H9 (cell line): ENCODE measurements around the gene MRC2. TPM values are rescaled to one million over a fixed set of nuclear protein-coding genes. Genes with fewer than 3 reads are reported as not detected.
"Not testable (repeated sequence)": the region's sequence is repeated elsewhere in the genome, so short reads cannot be mapped to it uniquely, and the experiment has no call there.

Experiments used
- DNase-seq: peaks from one replicate; pipeline ENCODE4 v3.0.0-alpha.2; 2017
- H2AFZ ChIP-seq: one replicate; pipeline ENCODE4 v1.6.1; 2013; ENCODE audit warnings: mild to moderate bottlenecking, low read length, control low read depth, moderate library complexity
- H2AK5ac ChIP-seq: 2 replicates; pipeline ENCODE4 v1.6.1; 2013; ENCODE audit warnings: low read length, control low read depth, mixed read lengths; ENCODE audit not compliant: insufficient read length
- H2BK120ac ChIP-seq: one replicate; pipeline ENCODE4 v1.6.1; 2013; ENCODE audit warnings: low read depth, mild to moderate bottlenecking, low read length, control low read depth, inconsistent platforms; ENCODE audit not compliant: poor library complexity, severe bottlenecking
- H2BK12ac ChIP-seq: 2 replicates; pipeline ENCODE4 v1.6.1; 2013; ENCODE audit warnings: low read length, control low read depth, mixed read lengths, low read depth; ENCODE audit not compliant: insufficient read length
- H2BK15ac ChIP-seq: 2 replicates; pipeline ENCODE4 v1.6.1; 2013; ENCODE audit warnings: low read depth, low read length, control low read depth
- H2BK20ac ChIP-seq: one replicate; pipeline ENCODE4 v1.6.1; 2013; ENCODE audit warnings: low read depth, mild to moderate bottlenecking, low read length, control low read depth, inconsistent platforms; ENCODE audit not compliant: poor library complexity, severe bottlenecking
- H2BK5ac ChIP-seq: 2 replicates; pipeline ENCODE4 v1.6.1; 2013; ENCODE audit warnings: low read length, control low read depth, mixed read lengths; ENCODE audit not compliant: insufficient read length
- H3K14ac ChIP-seq: 2 replicates; pipeline ENCODE4 v1.6.1; 2013; ENCODE audit warnings: low read length, control low read depth; ENCODE audit not compliant: insufficient read depth
- H3K18ac ChIP-seq: 2 replicates; pipeline ENCODE4 v1.6.1; 2013; ENCODE audit warnings: low read depth, mild to moderate bottlenecking, mixed read lengths, low read length, control low read depth; ENCODE audit not compliant: insufficient read length
- H3K23ac ChIP-seq: 2 replicates; pipeline ENCODE4 v1.6.1; 2013; ENCODE audit warnings: low read length, control low read depth, mixed read lengths, low read depth; ENCODE audit not compliant: insufficient read length
- H3K23me2 ChIP-seq: 2 replicates; pipeline ENCODE4 v1.6.1; 2013; ENCODE audit warnings: low read depth, mild to moderate bottlenecking, mixed read lengths, low read length, control low read depth; ENCODE audit not compliant: insufficient read length, poor library complexity, severe bottlenecking
- H3K27ac ChIP-seq: 2 replicates; pipeline ENCODE4 v1.5.1; 2013; ENCODE audit warnings: low read length, control low read depth, mixed read lengths, low read depth; ENCODE audit not compliant: insufficient read length
- H3K27me3 ChIP-seq: 2 replicates; pipeline ENCODE4 v1.6.1; 2013; ENCODE audit warnings: low read length, control low read depth, inconsistent platforms; ENCODE audit not compliant: insufficient read depth
- H3K4ac ChIP-seq: 2 replicates; pipeline ENCODE4 v1.6.1; 2013; ENCODE audit warnings: low read depth, mild to moderate bottlenecking, control low read depth, inconsistent platforms, low read length, moderate library complexity
- H3K4me1 ChIP-seq: 2 replicates; pipeline ENCODE4 v1.6.1; 2013; ENCODE audit warnings: low read length, control low read depth, inconsistent platforms; ENCODE audit not compliant: insufficient read depth
- H3K4me2 ChIP-seq: 2 replicates; pipeline ENCODE4 v1.6.1; 2013; ENCODE audit warnings: low read length, control low read depth, mixed read lengths; ENCODE audit not compliant: insufficient read length, insufficient read depth
- H3K56ac ChIP-seq: 2 replicates; pipeline ENCODE4 v1.6.1; 2013; ENCODE audit warnings: low read depth, mild to moderate bottlenecking, mixed read lengths, low read length, control low read depth; ENCODE audit not compliant: insufficient read length
- H3K79me1 ChIP-seq: 2 replicates; pipeline ENCODE4 v1.6.1; 2013; ENCODE audit warnings: low read depth, mild to moderate bottlenecking, moderate library complexity, low read length, control low read depth, inconsistent platforms; ENCODE audit not compliant: insufficient read depth, poor library complexity, severe bottlenecking
- H3K79me2 ChIP-seq: 2 replicates; pipeline ENCODE4 v1.6.1; 2013; ENCODE audit warnings: low read length, control low read depth, inconsistent platforms; ENCODE audit not compliant: insufficient read depth
- H3K9ac ChIP-seq: 2 replicates; pipeline ENCODE4 v1.6.1; 2013; ENCODE audit warnings: low read length, control low read depth, mixed read lengths; ENCODE audit not compliant: insufficient read length; ENCODE audit errors: extremely low read depth
- H3K9me3 ChIP-seq: one replicate; pipeline ENCODE4 v1.6.1; 2013; ENCODE audit warnings: low read depth, low read length, inconsistent platforms; ENCODE audit not compliant: control insufficient read depth
- H3T11ph ChIP-seq: one replicate; pipeline ENCODE4 v1.6.1; 2013; ENCODE audit warnings: mild to moderate bottlenecking, low read length, control low read depth, inconsistent platforms
- H4K20me1 ChIP-seq: one replicate; pipeline ENCODE4 v1.6.1; 2013; ENCODE audit not compliant: control insufficient read depth, insufficient read length, insufficient read depth
- H4K5ac ChIP-seq: 2 replicates; pipeline ENCODE4 v1.6.1; 2013; ENCODE audit warnings: low read depth, mild to moderate bottlenecking, mixed read lengths, low read length, control low read depth; ENCODE audit not compliant: insufficient read length
- H4K8ac ChIP-seq: replicated peaks from 2 replicates; pipeline ENCODE4 v1.6.1; 2013; ENCODE audit warnings: low read length, control low read depth, mixed read lengths, low read depth; ENCODE audit not compliant: insufficient read length
- H4K91ac ChIP-seq: 2 replicates; pipeline ENCODE4 v1.6.1; 2013; ENCODE audit warnings: low read depth, mild to moderate bottlenecking, moderate library complexity, mixed read lengths, low read length, control low read depth; ENCODE audit not compliant: insufficient read length
- H3K27ac Mint-ChIP-seq, 3 experiments: 2 replicates in 2 of 3; 3 replicates in 1 of 3; pipeline ENCODE4 v1.8.0; 2020 to 2021; ENCODE audit warnings: mixed read lengths in 3 of 3, mild to moderate bottlenecking in 1 of 3, moderate library complexity in 1 of 3
- H3K27me3 Mint-ChIP-seq: 2 replicates; pipeline ENCODE4 v1.8.0; 2021; ENCODE audit warnings: low read depth, mild to moderate bottlenecking, moderate library complexity, mixed read lengths
- H3K36me3 Mint-ChIP-seq, 3 experiments: 2 replicates in 2 of 3; 3 replicates in 1 of 3; pipeline ENCODE4 v1.8.0; 2020 to 2021; ENCODE audit warnings: low read depth in 3 of 3, mixed read lengths in 3 of 3; ENCODE audit not compliant: insufficient read depth in 1 of 3
- H3K4me1 Mint-ChIP-seq, 2 experiments: 2 replicates each; pipeline ENCODE4 v1.8.0; 2020; ENCODE audit warnings: mixed read lengths in 2 of 2
- H3K4me3 Mint-ChIP-seq, 2 experiments: 2 replicates in 1 of 2; 3 replicates in 1 of 2; pipeline ENCODE4 v1.8.0; 2020 to 2021; ENCODE audit warnings: mild to moderate bottlenecking in 2 of 2, mixed read lengths in 2 of 2, moderate library complexity in 1 of 2
- H3K9me3 Mint-ChIP-seq, 2 experiments: 2 replicates in 1 of 2; 3 replicates in 1 of 2; pipeline ENCODE4 v1.8.0; 2020; ENCODE audit warnings: mild to moderate bottlenecking in 2 of 2, mixed read lengths in 2 of 2, moderate library complexity in 1 of 2
- WGBS: extraction: QIAGEN DNeasy Blood & Tissue Kit; methylation state at CpG from one replicate; pipeline ENCODE4 v1.1.7; 2013; ENCODE audit warnings: missing lambda C conversion rate, low lambda C conversion rate, mixed read lengths; ENCODE audit not compliant: insufficient read length; ENCODE audit errors: extremely low coverage; 5-methylcytosine and 5-hydroxymethylcytosine counted together
- total RNA-seq: library from RNA; stranded (reverse); gene quantifications from 2 replicates; pipeline ENCODE4 v1.2.1, GENCODE V29; 2021
- TF ChIP-seq, protein P1 (sequence below): fragments of 200-600 bp; sonication (generic); conservative IDR thresholded peaks from 3 replicates; pipeline ENCODE4 v1.8.0; 2021; ENCODE audit warnings: antibody characterized with exemption, mild to moderate bottlenecking

The MRC2 gene
- total RNA-seq, 1 experiment from 2014 or later = 18.7 TPM

DNA sequence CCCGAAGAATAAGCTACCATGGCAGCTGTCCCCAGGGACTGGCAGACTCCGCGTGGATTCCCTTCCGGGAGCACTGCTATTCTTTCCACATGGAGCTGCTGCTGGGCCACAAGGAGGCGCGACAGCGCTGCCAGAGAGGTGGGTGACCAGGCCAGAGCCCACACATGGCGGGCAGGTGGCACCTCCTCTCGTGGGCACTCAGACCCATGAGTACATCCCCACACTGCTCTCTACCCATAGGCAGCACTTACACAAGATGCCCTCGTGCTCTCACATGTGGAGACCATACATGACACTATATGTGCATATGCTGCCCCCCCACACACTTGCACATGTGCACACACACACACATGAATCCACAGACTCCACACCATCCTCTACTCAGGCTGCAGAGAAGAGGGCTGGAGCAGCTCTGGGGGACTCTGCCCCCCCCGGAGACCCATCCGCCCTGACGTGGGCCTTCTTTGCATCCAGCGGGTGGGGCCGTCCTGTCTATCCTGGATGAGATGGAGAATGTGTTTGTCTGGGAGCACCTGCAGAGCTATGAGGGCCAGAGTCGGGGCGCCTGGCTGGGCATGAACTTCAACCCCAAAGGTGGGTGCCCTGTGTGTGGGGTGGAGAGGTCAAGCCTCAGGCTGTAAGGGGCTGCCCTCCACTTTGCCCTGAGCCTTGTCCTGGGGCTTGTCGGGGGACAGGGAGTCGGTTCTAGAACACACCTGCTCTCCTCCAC lies 62.9 kb downstream of the MRC2 start:
- H3K36me3 Mint-ChIP-seq = peaks cover 5 to 11% (median 5%) of the 10 kb centered on the region in 3 experiments; a peak in 6 of 7 replicates
- Histone ChIP-seq H4K20me1 (peaks cover 2% of the 10 kb centered on the region), H3K9ac (no peak overlapping the region), H4K8ac (no peak overlapping the region), H2BK120ac (no peak overlapping the region), H2BK15ac (no peak overlapping the region), H3K4me1 (no peaks in the 10 kb centered on the region), H4K5ac (no peak overlapping the region), H3T11ph (no peak overlapping the region), H3K27me3 (no peaks in the 10 kb centered on the region), H3K27ac (no peak overlapping the region), H3K9me3 (no peaks in the 10 kb centered on the region), H3K79me2 (no peaks in the 10 kb centered on the region), H3K56ac (no peak overlapping the region), H4K91ac (no peak overlapping the region), H2BK5ac (no peak overlapping the region), H2BK12ac (no peak overlapping the region), H3K14ac (no peak overlapping the region), H3K23ac (no peak overlapping the region), H3K4ac (no peak overlapping the region), H3K4me2 (no peak overlapping the region), H2BK20ac (no peak overlapping the region), H2AFZ (no peak overlapping the region), H2AK5ac (no peak overlapping the region), H3K18ac (no peak overlapping the region), H3K23me2 (no peaks in the 10 kb centered on the region), H3K79me1 (no peaks in the 10 kb centered on the region)
- peaks cover 0 to 18% of the 10 kb centered on the region in 2 experiments; a peak in 2 of 4 replicates for H3K4me1 Mint-ChIP-seq
- H3K27me3 Mint-ChIP-seq = no peaks in the 10 kb centered on the region
- no peak overlapping the region for H3K4me3 Mint-ChIP-seq
- DNase-seq = peak; percentile 37
- TF ChIP-seq, protein P1, sequence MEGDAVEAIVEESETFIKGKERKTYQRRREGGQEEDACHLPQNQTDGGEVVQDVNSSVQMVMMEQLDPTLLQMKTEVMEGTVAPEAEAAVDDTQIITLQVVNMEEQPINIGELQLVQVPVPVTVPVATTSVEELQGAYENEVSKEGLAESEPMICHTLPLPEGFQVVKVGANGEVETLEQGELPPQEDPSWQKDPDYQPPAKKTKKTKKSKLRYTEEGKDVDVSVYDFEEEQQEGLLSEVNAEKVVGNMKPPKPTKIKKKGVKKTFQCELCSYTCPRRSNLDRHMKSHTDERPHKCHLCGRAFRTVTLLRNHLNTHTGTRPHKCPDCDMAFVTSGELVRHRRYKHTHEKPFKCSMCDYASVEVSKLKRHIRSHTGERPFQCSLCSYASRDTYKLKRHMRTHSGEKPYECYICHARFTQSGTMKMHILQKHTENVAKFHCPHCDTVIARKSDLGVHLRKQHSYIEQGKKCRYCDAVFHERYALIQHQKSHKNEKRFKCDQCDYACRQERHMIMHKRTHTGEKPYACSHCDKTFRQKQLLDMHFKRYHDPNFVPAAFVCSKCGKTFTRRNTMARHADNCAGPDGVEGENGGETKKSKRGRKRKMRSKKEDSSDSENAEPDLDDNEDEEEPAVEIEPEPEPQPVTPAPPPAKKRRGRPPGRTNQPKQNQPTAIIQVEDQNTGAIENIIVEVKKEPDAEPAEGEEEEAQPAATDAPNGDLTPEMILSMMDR = no peak
- peak overlapping the region in 1 of 3 experiments; percentile 12; a peak in 1 of 7 replicates for H3K27ac Mint-ChIP-seq
- no CpG with 5 or more reads among the region's 19 CpGs for WGBS
- peaks cover 3% of the 10 kb centered on the region in 2 experiments; a peak in 1 of 5 replicates for H3K9me3 Mint-ChIP-seq

DNA sequence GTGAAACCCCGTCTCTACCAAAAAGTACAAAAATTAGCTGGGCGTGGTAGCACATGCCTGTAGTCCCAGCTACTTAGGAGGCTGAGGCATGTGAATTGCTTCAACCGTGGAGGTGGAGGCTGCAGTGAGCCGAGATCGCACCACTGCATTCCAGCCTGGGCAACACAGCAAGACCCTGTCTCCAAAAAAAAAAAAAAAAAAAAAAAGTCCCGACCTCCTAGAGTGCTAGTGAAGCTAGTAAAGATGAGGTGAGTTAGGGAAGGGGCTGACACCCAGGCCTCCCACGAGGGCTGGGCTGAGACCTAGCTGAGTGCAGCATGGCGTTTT lies 64.1 kb downstream of the MRC2 start:
- not testable (repeated sequence) for H4K5ac ChIP-seq, H3K56ac ChIP-seq, H3K27me3 ChIP-seq, H3K79me1 ChIP-seq, H3K4me3 Mint-ChIP-seq, H3K4me2 ChIP-seq, H3K4ac ChIP-seq, H4K8ac ChIP-seq, H4K91ac ChIP-seq, DNase-seq, H2BK12ac ChIP-seq, H2BK15ac ChIP-seq, H3K27me3 Mint-ChIP-seq, H2BK5ac ChIP-seq, H3K14ac ChIP-seq, H3K18ac ChIP-seq, H2AFZ ChIP-seq, H3K9me3 ChIP-seq, H2BK20ac ChIP-seq, H4K20me1 ChIP-seq, H3K36me3 Mint-ChIP-seq, H3K9ac ChIP-seq, H3K79me2 ChIP-seq, H3K27ac ChIP-seq, H2AK5ac ChIP-seq, H3K23me2 ChIP-seq, H3T11ph ChIP-seq, H2BK120ac ChIP-seq, H3K4me1 ChIP-seq, H3K9me3 Mint-ChIP-seq, H3K23ac ChIP-seq
- H3K4me1 Mint-ChIP-seq = peaks cover 0 to 18% of the 10 kb centered on the region in 2 experiments; a peak in 2 of 4 replicates
- WGBS = no CpG with 5 or more reads among the region's 8 CpGs
- H3K27ac Mint-ChIP-seq = peak overlapping the region in 1 of 3 experiments; percentile 77; a peak in 1 of 7 replicates
